ENCODE measurements around the gene TMEM272.
"Not testable (repeated sequence)": the region's sequence is repeated elsewhere in the genome, so short reads cannot be mapped to it uniquely, and the experiment has no call there.

Gene TMEM272

GRCh38 chr13:51824712-51825111 is 20.3 kb downstream of the TMEM272 start:
- not testable (repeated sequence) for DNase-seq

- no peak for DNase-seq
These were observed 21.1 kb downstream of the TMEM272 start for GRCh38 chr13:51823863-51824262.

GRCh38 chr13:51823359-51823758 is 21.6 kb downstream of the TMEM272 start:
- DNase-seq = no peak

GRCh38 chr13:51822106-51822815 is 22.7 kb downstream of the TMEM272 start:
- DNase-seq = no peak

- DNase-seq = peak; percentile 54
These were observed 23.4 kb downstream of the TMEM272 start for GRCh38 chr13:51821606-51822005.

- no peak for DNase-seq
These were observed 24.9 kb downstream of the TMEM272 start for GRCh38 chr13:51820016-51820597.

GRCh38 chr13:51819544-51819943 is 25.4 kb downstream of the TMEM272 start:
- DNase-seq = no peak

GRCh38 chr13:51818781-51819511 is 26.0 kb downstream of the TMEM272 start:
- DNase-seq = peak; percentile 35

- DNase-seq = no peak
These were observed 26.7 kb downstream of the TMEM272 start for GRCh38 chr13:51818276-51818675.

- DNase-seq = no peak
These were observed 27.3 kb downstream of the TMEM272 start for GRCh38 chr13:51817717-51818116.

GRCh38 chr13:51816604-51817249 is 28.2 kb downstream of the TMEM272 start:
- DNase-seq = no peak

GRCh38 chr13:51815848-51816247 is 29.1 kb downstream of the TMEM272 start:
- DNase-seq = no peak

- DNase-seq = peak; percentile 75
These were observed 29.9 kb downstream of the TMEM272 start for GRCh38 chr13:51814825-51815650.

- no peak for DNase-seq
These were observed 30.9 kb downstream of the TMEM272 start for GRCh38 chr13:51814071-51814470.

- DNase-seq = peak; percentile 38
These were observed 33.0 kb downstream of the TMEM272 start for GRCh38 chr13:51811920-51812451.

GRCh38 chr13:51811046-51811445 is 33.9 kb downstream of the TMEM272 start:
- DNase-seq = no peak

- no peak for DNase-seq
These were observed 36.2 kb downstream of the TMEM272 start for GRCh38 chr13:51808811-51809210.

- no peak for DNase-seq
These were observed 37.9 kb downstream of the TMEM272 start for GRCh38 chr13:51807041-51807440.

GRCh38 chr13:51806566-51806965 is 38.4 kb downstream of the TMEM272 start:
- peak; percentile 59 for DNase-seq

GRCh38 chr13:51805925-51806324 is 39.1 kb downstream of the TMEM272 start:
- no peak for DNase-seq

GRCh38 chr13:51805313-51805712 is 39.7 kb downstream of the TMEM272 start:
- no peak for DNase-seq
